Bronchial epithelial cell (primary cell): ENCODE data around the gene ZNF564. TPM values are rescaled to one million over a fixed set of nuclear protein-coding genes. Genes with fewer than 3 reads are reported as not detected.

ENCODE experiments used
- DNase-seq: peaks from one replicate; pipeline ENCODE4 v3.0.0-alpha.2; 2010; ENCODE audit warnings: low read depth
- FAIRE-seq: peaks from 2 replicates; lab custom pipeline; 2011; peaks lifted over from hg19 to GRCh38; lab: Jason Lieb, UNC
- H3K27me3 ChIP-seq: 2 replicates; pipeline ENCODE4 v1.5.1; 2011; ENCODE audit warnings: low read length; ENCODE audit not compliant: control insufficient read depth, insufficient read depth
- H3K36me3 ChIP-seq: 2 replicates; pipeline ENCODE4 v1.5.1; 2011; ENCODE audit warnings: low read length; ENCODE audit not compliant: control insufficient read depth, insufficient read depth
- H3K4me3 ChIP-seq: 2 replicates; pipeline ENCODE4 v1.5.1; 2011; ENCODE audit warnings: mild to moderate bottlenecking, low read depth, low read length, control low read depth
- total RNA-seq: library from RNA; depleted of rRNA; stranded (reverse); fragments of >200 nt; gene quantifications from 2 replicates; pipeline ENCODE4 v1.2.1, GENCODE V29; 2014
- TF ChIP-seq, protein P1 (sequence below): IDR thresholded peaks from 2 replicates; pipeline ENCODE4 v1.5.1; 2011; ENCODE audit warnings: mild to moderate bottlenecking, moderate library complexity, low read length, control low read depth, inconsistent platforms; ENCODE audit not compliant: insufficient read depth, severe bottlenecking

The ZNF564 gene
- total RNA-seq, 1 donor from 2014 or later, result 9.0 TPM

DNA sequence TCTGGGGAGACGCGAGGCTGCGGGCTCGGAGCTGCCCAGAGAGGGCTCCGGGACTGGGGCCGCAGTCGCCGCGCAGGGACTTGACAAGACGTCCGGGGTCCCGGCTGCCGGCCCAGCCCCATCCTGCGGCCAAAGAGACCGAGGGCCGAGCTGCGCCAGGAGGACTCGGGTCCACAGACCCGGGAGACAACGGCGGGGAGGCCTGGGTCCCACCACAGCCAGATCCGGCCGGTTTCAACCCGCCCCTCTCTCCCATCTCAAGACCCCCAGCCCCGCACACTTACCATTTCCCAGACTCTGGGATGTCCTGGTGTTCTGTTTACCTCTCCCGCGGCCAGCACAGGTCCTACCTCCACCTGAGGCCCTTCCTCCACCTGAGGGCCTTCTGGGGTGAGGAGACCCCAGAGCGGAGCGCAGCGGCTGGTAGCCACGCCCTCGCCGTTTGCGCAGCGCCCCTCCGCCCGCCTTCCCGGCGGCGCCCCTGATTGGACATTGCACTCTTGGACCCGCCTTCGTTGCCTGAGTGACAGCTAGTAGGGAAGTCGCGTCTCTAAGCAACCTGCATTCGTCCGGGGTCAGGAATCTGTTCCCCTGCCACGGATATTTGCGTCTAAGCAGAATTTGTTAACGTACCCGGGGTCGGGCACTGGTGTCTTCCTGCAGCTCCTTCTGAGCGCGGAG lies 66.8 kb downstream of the ZNF564 start, which contains the start of gene ZNF709:
Gene ZNF709, minus strand, starts transcription at position 446 of the 681 bp plus-strand sequence. Its CDS starts 159 bp downstream, at position 287.
- DNase-seq (peak; percentile 69), FAIRE-seq (no peak)
- TF ChIP-seq, protein P1, sequence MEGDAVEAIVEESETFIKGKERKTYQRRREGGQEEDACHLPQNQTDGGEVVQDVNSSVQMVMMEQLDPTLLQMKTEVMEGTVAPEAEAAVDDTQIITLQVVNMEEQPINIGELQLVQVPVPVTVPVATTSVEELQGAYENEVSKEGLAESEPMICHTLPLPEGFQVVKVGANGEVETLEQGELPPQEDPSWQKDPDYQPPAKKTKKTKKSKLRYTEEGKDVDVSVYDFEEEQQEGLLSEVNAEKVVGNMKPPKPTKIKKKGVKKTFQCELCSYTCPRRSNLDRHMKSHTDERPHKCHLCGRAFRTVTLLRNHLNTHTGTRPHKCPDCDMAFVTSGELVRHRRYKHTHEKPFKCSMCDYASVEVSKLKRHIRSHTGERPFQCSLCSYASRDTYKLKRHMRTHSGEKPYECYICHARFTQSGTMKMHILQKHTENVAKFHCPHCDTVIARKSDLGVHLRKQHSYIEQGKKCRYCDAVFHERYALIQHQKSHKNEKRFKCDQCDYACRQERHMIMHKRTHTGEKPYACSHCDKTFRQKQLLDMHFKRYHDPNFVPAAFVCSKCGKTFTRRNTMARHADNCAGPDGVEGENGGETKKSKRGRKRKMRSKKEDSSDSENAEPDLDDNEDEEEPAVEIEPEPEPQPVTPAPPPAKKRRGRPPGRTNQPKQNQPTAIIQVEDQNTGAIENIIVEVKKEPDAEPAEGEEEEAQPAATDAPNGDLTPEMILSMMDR, result no peak
- Histone ChIP-seq H3K4me3 (peak within 1 kb of the TSS; percentile 91), H3K36me3 (no peaks in the 10 kb centered on the region), H3K27me3 (no peaks in the 10 kb centered on the region)

DNA sequence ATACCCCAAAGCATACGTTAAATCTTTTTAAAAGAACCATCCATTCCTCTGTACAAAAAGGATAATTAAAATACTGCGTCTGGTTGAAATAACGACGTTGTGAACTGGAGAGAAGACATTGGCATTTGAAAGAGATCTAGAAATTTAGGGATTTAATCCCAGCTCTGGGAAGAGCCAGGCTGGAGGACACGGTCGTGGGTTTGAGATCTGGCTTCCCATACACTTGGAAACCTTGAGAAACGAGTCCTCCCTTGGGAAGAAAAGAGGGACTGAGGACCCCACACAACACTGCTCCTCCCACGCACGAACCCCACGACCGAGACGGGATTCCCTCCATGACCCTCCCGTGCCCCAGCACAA lies 67.3 kb downstream of the ZNF564 start:
- no peaks in the 10 kb centered on the region for H3K27me3 ChIP-seq
- H3K4me3 ChIP-seq, result peak overlapping the region; percentile 91
- DNase-seq, result no peak
- TF ChIP-seq, protein P1, result no peak
- no peaks in the 10 kb centered on the region for H3K36me3 ChIP-seq
- FAIRE-seq, result peak; percentile 18

DNA sequence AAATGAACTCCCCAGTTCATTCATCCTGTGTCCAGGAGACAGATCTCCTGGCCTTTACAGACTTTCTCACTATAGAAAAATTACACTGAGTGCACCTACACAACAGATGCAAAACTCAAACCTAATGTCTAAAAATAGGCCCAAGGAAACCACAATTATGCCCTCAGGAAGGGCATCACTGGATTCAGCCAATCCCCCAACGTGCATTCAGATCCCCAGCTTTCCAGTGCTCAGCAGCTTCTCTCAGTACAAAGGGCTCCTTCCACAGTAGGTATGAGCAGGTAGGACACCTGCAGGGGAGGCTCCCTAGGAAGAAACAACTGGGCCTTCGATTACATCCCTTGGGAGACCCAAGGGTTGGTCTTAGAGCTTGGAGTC lies 68.8 kb downstream of the ZNF564 start:
- no peaks in the 10 kb centered on the region for H3K36me3 ChIP-seq
- no peak overlapping the region for H3K4me3 ChIP-seq
- no peaks in the 10 kb centered on the region for H3K27me3 ChIP-seq
- TF ChIP-seq, protein P1, result no peak
- FAIRE-seq (no peak), DNase-seq (no peak)

DNA sequence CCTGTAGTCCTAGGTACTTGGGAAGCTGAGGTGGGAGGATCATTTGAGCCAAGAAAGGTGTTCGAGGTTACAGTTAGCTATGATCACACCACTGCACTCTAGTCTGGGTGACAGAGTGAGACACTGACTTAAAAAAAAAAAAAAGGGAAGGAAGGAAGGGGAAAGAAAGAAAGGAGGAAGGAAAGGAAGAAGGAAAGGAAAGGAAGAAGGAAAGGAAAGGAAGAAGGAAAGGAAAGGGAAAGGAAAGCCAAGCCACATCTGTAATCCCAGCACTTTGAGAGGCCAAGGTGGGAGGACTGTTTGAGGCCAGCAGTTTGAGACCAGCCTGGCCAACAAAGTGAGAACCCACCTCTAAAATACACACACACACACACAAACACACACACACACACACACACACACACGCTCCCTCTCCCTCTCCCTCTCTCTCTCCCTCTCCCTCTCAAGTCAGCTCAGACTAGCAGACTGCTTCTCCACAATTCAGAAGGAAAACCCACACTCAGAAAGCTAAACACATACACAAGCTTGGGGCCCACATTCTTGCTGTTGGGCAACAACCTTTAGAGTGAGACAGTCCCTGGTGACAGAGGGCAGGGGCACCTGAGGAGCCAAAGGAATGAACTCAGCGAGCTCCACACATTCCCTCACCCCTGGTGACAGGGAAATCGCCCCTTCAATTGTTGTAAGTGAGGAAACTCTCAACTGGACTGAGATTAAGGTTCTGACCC lies 69.3 kb downstream of the ZNF564 start:
- FAIRE-seq, result no peak
- DNase-seq, result no peak
- TF ChIP-seq, protein P1, result no peak
- no peak overlapping the region for H3K4me3 ChIP-seq
- no peaks in the 10 kb centered on the region for H3K36me3 ChIP-seq
- no peaks in the 10 kb centered on the region for H3K27me3 ChIP-seq

DNA sequence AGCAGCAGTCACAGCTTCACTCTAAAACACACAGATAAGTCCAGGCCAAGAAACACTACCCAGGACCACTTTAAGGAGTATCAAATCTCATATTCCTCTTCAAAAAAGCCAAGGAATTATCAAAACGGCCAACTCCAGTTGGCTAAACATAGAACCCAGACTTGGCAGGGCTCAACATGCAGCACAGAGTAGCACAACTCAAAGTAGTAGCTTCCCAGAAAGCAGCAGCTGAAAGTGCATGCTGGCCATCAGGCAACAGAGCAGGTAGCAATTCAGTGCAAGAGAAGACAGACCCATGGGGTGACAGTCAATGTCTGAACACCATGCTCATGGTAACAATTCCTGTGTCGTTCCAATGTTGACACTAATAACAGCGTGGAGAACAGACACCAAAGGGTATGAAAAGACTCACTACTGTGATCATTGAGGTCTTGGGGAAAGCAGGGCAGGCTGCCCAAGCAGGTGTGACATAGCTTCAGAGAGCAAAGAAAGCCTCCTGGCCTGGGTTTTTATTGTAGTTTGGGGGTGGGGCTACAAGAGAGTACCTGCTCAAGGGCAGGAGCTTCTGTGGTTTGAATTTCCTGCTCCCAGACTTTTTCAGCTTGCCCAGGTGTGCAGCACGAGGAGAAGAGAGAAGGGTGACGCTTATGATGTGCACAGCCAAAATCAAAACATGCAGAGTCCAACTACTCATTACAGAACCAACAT lies 72.9 kb downstream of the ZNF564 start:
- H3K4me3 ChIP-seq, result no peak overlapping the region
- no peaks in the 10 kb centered on the region for H3K27me3 ChIP-seq
- FAIRE-seq (peak; percentile 88), DNase-seq (no peak)
- TF ChIP-seq, protein P1, result no peak
- no peaks in the 10 kb centered on the region for H3K36me3 ChIP-seq

Other genes with a start within 250 kb of the ZNF564 start
- gene ZNF563, start 217.8 kb downstream of the ZNF564 start, total RNA-seq, result 2.4 and 4.6 TPM in 2 replicates
- 3.9 and 6.3 TPM in 2 replicates for gene ZNF442, start 185.8 kb downstream of the ZNF564 start, total RNA-seq
- gene ZNF799, start 150.2 kb downstream of the ZNF564 start, total RNA-seq, result 2.6 and 2.7 TPM in 2 replicates
- gene ZNF443, start 110.5 kb downstream of the ZNF564 start, total RNA-seq, result 2.4 and 3.4 TPM in 2 replicates
- 0.26 and 0.64 TPM in 2 replicates for gene ZNF709, start 66.7 kb downstream of the ZNF564 start, total RNA-seq
- 5.8 and 7.9 TPM in 2 replicates for gene ZNF490, start 59.3 kb upstream of the ZNF564 start, total RNA-seq
- 11.1 and 11.8 TPM in 2 replicates for gene ZNF791, start 59.4 kb upstream of the ZNF564 start, total RNA-seq
- 29.8 and 32.1 TPM in 2 replicates for gene MAN2B1, start 115.3 kb upstream of the ZNF564 start, total RNA-seq
- gene WDR83, start 115.3 kb upstream of the ZNF564 start, total RNA-seq, result 13.8 and 21.1 TPM in 2 replicates
- gene DHPS, start 130.4 kb upstream of the ZNF564 start, total RNA-seq, result 47.4 and 94.5 TPM in 2 replicates
- gene GNG14, start 136.5 kb upstream of the ZNF564 start, total RNA-seq, result not detected in 2 replicates
- 5.4 and 6.1 TPM in 2 replicates for gene FBXW9, start 145.1 kb upstream of the ZNF564 start, total RNA-seq
- 16.8 and 28.0 TPM in 2 replicates for gene TNPO2, start 172.4 kb upstream of the ZNF564 start, total RNA-seq
- 177 and 201 TPM in 2 replicates for gene TRIR, start 183.2 kb upstream of the ZNF564 start, total RNA-seq
- gene GET3, start 186.0 kb upstream of the ZNF564 start, total RNA-seq, result 104 and 107 TPM in 2 replicates
- gene BEST2, start 200.3 kb upstream of the ZNF564 start, total RNA-seq, result not detected in 2 replicates
- gene HOOK2, start 224.1 kb upstream of the ZNF564 start, total RNA-seq, result 52.5 and 58.7 TPM in 2 replicates
- 158 and 179 TPM in 2 replicates for gene JUNB, start 240.0 kb upstream of the ZNF564 start, total RNA-seq